GM21717 (cell line): Measurements from ENCODE around the gene TRAM2.
A peak's percentile ranks its signal among the peaks of the same experiment; 100 is the strongest.

Experiments used
- ATAC-seq: cut with Tn5 transposase; IDR thresholded peaks from one replicate; pipeline ENCODE4 v1.9.1; 2021; ENCODE audit warnings: mild to moderate bottlenecking, moderate library complexity; ENCODE audit not compliant: unreplicated experiment

The TRAM2 gene

DNA sequence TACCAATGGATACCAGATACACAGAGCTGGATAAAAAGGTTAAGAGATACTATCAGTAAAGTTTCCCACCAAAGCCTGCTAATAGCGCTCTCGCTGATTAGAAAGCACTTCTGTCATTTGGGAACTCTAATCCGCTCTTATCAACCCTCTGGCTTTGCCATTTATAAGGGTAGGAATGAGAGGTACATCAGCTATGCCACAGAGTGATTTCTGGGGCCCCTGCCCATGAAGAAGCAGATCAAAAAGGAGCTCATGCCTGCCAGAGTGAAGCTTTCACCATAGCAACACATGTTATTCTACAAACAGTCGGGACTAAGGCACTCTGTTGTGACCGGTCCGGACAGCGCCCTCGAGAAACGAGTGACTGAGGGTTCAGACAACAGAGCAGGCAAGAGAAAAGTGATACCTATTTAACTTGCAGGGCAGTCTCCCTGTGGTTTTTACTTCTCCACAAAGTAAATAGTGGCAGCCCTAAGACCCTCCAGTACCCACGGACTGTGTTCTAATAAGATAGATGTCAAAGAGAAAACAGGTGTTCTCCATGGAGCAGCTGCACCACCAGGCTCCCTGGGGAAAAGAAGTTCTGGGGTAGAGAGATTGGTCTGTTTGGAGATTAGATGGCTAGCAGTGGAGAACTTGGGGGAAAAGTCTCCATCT is 5.6 kb downstream of the TRAM2 start:
- ATAC-seq: no peak

DNA sequence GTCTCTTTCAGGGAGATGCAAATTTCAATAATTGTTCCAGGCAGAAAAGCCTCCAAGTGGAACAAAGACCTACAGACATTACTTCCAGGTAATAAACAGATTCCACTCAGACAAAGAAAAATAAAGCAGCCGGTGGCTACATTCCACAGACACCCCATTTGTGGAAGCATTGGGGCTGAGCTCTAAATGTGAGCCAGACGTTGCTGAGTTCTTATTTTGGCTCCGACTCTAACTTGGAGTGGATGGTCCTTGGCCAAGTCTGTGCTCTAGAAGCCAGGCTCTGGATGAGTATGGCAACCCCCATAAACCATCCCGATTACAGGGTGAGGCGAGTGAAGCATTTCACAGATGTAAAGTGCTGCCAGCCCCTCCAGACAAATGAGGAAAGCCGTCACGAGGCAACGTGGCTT is 6.6 kb downstream of the TRAM2 start:
- ATAC-seq: no peak

DNA sequence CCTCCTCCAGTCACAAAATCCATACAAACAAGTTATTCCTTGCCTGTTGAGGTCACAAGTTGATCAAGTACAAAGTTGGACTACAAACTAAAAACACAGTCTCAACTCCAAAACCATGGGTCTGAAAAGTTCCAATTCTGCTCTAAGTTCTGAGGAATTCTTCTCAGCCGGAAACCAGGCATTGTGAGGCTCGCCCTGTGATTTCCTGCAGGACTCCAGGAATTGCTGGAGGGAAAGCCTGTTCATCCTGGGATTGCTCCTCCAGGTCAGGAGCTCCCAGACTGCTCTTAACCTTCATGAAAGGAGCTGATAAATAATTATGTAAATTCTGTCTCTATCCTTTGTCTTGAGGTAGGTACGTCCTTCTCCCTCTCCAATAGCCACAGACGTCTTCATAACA is 8.5 kb downstream of the TRAM2 start:
- no peak for ATAC-seq

DNA sequence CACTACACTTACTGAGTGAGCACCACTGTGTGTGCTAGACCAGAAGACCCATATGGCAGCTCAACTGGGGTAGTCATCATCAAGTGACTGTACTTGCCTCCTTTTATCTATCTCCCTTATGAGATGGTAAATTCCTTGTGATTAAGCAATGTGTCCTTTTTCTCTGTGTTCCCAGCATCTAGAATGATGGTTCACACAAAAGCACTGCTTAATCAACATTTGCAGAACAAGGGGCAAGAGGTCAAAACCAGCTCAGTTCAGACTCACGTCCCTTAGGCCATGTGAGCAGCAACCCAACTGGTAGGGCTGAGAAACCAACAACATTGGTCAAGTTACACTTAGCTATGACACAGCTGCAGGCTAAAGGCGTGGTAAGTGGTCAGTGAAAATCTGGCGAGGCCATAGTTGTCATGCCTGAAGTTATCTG is 10.0 kb downstream of the TRAM2 start:
- peak; percentile 9 for ATAC-seq

DNA sequence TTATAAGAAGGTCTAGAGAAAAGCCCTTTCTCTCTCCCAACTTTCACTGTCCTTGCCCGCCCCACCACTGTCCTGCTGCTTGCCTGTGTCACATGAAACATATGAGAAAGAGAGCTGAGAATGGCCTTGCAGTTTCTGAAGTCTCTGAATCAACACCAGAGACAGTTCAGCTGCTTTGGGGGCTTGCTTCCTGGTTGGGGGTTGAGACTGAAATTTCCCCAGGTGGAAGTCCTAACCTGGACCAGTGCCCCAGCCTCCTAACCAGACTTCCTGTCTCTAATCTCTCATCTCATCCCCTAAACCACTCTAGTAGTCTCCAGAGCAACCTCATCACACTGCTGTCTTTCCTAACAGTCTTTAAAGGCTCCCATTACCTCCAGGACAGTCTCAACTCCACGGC is 10.7 kb downstream of the TRAM2 start:
- ATAC-seq: peak; percentile 75

DNA sequence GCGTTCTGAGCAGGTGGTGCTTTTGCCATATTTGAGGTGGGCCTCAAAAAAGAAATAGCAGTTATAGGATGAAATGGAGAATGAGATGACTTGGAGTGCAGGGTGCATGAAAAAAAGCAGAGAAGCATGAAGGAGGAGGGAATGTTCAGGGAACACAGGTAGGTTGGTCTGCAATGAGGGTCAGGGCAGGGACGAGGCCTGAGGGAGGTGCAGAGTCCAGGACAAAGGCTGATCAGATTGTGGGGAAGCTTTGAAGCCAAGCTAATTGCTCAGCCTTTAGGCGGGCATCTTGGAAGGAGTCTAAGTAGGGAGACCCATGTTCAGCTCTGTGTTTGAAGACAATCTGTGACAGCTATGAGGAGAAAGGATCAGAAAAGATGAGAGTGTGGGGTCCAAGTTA is 12.0 kb downstream of the TRAM2 start:
- ATAC-seq: no peak

DNA sequence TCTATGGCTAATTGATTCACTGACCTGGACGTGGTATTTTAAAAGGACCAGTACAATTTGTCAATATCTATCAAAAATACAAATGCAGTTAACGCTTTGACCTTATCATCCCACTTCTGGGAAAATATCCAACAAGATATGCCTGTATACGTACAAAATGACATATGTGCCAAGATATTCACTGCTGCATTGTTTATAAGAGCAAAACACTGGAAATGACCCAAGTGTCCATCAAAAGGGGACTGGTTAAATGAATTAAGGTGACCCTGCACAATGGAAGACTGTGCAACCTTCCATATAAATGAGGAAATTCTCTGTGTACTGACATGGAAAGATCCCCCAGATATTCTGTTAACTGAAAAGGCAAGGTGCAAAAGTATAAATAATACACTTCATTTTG is 13.9 kb downstream of the TRAM2 start:
- ATAC-seq: no peak

DNA sequence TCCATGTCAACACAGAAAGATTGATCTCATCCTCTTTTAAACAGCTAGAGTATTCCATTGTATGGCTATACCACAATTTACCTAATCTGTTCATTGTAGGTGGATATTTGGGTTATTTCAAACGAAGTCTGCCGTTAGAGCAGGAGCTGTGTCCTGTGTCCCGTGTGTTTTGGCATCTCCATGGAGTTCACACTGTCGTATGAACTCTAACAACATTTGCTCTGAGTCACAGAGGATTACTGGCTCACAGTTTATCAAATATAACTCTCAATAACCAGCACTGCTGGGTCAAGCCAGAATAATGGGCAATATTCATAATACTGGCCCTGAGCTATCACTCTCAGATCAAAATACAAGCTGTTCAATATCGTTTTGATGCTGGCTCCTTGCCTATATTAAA is 16.4 kb downstream of the TRAM2 start:
- no peak for ATAC-seq

DNA sequence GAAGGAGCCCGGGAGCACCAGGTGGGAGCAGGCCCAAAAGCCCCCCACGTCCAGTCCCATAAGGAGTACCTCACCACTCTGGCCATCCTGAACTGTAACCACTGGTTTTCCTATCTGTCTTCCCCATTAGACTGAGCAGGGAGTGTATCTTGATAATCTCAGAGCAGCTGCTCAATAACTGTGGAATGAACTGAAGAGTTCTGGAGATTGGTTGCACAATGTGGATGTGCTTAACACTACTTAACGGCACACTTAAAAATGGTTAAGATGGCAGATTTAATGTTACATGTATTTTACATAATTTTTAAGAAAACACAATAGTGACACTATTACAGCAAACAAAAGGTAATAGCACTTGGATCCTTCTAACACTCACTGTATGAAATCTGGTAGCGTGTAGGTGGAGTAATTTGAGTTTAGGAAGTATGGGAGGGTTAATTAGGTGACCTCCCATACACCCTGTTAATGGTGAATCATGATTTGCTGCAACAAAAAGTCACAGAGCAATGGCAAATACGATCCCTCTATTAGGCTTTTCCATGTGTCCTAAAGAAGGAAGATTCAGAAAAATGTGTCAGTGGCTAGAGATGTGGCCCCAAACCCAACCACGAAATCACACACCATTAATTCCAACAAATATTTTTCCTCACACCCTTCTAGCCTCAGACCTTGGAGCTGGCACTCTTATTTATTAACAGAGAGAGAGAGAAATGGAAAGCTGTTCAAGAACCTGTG is 18.4 kb downstream of the TRAM2 start:
- no peak for ATAC-seq

DNA sequence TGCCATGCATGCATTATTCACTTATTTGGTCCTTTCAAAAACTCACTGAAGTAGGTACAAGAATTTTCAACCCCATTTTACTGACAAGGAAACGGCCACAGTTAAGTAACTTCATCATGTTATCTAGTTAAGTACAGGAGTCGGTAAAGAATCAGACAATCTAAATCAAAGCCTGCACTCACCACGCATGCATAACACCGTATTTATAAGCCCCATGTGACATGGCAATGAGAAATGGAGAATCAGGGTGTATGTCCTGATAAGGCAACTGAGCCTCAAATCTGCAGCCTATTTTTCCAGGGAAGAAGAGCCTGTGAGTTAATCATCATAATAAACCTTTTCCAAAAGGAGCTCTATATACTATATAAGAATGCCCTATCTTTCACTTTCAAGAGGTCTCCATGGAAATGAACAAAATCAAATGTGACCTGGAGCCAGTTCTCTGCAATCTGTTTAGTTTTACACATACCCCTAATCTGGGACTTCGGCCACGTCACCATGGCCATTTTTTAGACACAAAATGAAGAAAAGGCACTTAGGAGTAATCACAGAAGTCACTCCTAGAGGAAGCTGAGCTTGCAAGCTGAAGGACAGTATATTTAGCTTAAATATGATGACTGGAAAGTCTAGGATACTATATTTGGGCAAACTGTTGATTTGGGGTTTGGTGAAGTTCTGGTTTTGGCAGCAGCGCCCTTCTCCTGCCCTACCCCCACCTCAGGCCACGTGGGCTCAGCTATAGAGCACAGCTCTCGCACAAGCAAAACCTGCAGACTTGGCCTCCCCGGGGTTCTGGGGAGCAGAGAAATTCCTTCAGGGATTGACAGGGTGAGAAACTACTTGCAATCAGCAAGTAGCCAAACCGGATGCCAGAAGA is 19.2 kb downstream of the TRAM2 start:
- ATAC-seq: no peak

DNA sequence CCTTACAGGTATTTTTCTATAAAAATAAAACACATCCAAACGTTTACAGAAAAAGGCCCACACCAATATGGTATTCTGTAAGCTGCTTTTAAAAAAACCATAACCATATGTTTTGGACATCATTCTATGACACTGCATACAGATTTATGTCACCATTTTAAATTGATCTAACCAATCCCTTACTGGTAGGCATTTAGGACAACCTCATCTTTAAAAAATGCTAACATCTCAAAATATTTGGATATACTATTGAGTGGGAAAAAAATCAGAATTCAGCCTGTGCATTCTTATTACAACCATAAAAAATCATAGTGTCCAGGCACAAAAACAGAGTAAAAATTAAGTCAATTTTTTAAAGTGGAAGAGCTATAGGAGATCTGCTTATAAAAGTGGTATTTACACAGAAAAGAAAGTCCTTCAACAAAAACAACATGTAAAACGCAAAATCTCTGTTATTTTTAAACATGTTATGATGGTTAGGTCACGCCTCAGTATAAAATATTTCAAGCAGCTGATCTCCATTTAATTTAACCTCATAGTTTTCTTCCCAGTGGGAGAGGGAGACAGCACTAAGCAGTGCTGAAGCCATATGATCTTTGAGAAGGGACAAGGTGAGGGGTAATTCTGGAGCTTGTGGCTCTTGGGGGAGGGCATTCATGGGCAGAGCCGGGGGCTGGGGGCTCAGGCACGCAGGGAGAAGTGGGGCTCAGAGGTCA is 21.2 kb downstream of the TRAM2 start:
- no peak for ATAC-seq

DNA sequence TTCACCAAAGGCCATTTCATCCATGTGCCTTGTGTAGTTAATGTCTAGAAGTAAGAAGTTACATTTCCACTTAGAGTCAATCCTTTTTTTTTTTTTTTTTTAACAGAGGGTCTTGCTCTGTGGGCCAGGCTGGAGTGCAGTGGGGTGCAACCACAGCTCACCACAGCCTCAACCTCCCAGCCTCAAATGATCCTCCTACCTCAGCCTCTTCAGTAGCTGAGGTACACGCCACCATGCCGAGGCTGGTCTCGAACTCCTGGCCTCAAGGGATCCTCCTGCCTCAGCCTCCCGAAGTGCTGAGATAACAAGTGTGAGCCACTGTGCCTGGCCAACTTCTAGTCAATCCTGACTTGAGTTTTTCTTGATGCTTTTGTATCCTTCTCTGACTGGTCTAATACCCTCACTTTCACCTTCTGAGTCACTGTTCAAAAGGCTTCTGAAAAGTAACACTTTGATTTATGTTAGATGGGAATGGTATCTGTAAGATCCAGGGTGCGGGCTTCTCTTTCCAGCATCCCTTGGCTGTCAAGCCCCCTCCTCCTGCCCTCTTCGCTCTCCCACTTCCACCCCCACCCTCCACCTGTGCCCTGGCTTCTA is 22.1 kb downstream of the TRAM2 start:
- ATAC-seq: no peak

DNA sequence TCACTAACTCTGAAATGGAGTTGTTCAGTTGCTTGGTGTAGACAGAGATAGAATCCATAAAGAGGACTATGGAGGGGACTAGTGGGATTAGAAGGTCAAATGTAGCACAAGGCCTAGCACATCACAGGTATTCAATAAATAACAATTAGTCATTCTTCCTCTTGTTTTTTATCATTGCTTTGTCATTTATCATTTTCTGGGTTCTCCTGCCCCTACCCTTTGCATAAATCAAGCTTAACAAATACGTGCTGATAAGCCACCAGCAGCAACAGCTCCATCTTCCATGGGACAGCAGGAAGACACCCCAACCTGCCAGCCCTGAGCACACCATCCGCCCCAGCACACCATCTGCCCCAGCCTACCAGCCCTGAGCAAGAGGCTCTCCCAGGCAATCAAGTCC is 23.1 kb downstream of the TRAM2 start:
- no peak for ATAC-seq

DNA sequence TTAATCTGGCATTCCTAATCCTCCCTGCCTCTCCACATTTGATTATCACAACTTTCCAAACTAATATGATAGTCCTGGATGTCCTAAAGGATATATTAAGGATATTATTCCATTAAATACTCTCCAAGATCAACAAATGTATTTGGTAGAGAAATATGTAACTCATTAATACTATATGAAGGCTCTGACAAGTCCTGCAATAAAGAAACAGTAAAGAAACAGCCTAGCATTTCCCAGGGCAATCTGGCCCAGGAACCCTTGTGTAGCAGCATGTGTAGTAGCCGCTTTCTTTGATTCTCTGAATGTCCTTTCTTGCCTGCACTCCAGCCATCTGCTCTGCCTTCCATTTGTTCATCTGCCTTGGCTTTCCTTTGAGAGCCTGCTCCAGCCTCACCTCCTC is 23.7 kb downstream of the TRAM2 start:
- ATAC-seq: no peak

DNA sequence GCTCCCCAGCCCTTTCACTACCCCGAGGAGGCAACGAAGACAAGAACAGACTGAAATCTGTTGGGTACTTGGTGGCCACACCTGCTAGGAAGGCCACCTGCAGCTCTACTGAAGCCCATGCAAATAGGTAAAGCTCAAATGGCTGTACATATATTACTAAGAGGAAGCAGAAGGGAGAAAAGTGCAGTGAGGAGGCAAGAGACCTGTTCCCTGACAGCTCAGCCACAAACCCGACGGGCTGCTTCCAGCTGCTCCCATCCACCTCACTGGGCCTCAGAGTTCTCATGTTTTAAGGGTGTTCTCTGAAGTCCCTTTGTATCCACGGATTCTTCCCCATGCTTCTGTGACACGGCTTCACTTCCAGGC is 24.6 kb downstream of the TRAM2 start:
- peak; percentile 95 for ATAC-seq

DNA sequence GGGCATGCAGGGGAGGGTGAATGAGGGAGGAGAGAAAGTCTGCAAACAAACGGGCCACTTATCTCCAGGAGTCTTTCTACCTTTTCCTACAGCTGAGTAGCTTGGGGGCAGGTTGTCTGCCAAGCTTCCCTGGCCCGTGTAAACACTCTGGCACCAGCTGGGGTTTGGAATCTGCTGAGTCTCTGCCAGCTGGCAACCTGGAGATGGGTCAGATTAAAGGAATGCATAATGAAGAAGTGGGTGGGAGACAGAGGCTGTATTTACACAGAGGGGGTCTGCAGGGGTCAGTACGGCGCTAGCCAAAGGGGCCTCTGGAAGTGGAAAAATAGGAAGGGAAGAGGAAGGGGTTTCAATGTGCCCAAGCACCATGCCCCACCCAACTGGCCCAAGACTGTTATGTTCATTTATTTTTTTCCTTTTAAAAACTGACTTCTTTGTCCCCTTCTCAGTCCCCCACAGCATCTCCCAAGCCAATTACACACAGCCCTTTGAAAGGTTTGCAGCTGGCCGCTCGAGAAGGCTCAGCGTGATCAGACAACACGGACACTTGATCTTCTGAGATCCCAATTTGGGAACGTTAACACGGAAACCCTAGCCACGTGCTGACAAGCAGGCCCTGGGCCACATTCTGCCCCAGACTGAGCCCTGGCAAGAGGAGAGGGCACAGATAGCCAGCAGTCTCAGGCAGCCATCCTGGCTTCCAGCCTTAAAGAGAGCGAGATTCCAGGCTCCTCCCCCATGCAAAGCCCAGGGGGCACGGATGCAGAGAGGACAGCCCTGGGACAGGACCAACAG is 25.2 kb downstream of the TRAM2 start:
- ATAC-seq: no peak

DNA sequence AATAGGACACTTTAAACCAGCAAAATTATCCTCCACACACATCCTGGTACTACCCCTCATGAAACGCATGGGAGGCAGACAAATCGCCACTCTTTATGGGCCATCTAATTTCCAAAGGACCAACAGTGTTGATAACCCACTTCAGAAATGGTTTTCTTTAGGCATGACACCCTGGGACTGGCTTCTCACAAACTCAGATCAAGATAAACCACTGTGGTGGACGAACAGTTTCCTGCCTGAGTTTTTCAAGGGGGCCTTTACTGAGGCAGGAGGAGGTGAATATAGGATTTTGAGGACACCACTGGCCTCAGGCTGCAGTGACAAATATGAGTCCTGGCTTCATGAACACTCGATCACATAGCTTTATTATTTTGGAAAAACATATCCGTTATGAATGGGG is 26.0 kb downstream of the TRAM2 start:
- ATAC-seq: no peak

DNA sequence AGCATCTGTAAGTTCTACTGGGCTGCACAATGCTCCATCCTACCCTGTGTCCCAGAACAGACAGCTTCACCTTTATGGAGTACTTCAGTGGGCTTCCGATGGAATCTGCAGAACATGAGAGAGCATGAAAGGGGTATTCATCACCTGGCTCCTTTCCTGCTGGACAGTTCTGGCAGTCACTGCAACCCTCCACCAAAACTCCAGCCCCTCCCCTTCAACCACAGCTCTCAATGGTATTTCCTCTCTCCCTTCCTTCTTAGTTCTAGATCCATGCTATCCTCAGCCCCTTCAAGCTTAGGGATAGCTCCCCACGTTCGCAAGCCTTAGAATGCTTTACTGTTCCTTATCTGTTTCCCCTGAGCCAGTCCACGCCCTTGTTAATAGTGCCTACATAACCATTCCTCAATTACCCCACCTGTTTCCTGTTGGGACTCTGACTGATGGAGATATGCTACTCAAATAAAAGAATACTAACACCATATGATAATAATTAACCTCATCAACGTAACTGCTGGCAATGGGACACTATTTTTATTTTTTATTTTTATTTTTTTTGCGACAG is 26.8 kb downstream of the TRAM2 start:
- ATAC-seq: no peak

DNA sequence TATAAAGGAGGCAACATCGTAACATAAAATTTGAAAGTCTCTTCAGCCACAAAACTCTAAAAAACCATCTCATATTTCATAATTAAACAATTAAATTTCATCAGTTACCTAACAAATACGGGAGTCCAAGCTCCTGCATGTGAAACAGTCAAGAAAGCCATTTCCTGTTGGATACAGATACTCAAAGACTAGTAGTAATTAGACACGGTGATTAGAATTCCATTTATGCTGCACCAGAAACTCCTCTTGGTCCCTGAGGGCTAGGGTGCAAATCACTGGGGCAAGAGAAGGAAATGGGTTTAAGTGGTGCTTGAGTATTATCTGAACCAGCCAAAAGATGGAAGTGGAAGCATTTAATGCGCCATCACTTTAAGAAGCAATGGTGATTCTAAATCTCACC is 27.4 kb downstream of the TRAM2 start:
- ATAC-seq: no peak

DNA sequence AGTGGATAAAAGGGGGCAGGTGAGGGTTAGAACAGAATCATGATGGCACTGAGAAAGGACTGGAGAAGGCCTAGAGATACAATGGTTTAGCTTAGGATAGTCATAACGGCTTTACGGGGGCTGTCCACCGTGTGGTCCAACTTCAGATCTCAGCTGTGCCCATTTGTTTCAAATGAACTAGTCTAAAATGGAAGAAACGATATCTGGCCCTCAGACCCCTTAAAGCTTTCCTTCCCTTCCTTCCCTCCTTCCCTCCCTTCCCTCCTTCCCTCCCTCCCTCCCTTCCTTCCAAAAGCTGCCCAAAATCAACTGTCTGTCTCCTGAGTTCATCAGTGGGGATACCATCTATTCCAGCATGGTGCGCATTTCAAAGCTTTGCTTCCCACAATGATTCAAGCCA is 27.9 kb downstream of the TRAM2 start:
- no peak for ATAC-seq
